Choroid plexus epithelial cell (primary cell): Measurements from ENCODE around the gene UXS1.

ENCODE experiments used
- DNase-seq: peaks from one replicate; pipeline ENCODE4 v3.0.0-alpha.2; 2010; ENCODE audit warnings: low read depth
- H3K4me3 ChIP-seq: 2 replicates; pipeline ENCODE4 v1.5.1; 2011; ENCODE audit warnings: low read depth, mild to moderate bottlenecking, control low read depth, low read length, moderate library complexity
- TF ChIP-seq, protein P1 (sequence below): conservative IDR thresholded peaks from 2 replicates; pipeline ENCODE4 v1.5.1; 2011; ENCODE audit warnings: low read depth, mild to moderate bottlenecking, control low read depth, inconsistent platforms, low read length, moderate library complexity

UXS1 gene

DNA sequence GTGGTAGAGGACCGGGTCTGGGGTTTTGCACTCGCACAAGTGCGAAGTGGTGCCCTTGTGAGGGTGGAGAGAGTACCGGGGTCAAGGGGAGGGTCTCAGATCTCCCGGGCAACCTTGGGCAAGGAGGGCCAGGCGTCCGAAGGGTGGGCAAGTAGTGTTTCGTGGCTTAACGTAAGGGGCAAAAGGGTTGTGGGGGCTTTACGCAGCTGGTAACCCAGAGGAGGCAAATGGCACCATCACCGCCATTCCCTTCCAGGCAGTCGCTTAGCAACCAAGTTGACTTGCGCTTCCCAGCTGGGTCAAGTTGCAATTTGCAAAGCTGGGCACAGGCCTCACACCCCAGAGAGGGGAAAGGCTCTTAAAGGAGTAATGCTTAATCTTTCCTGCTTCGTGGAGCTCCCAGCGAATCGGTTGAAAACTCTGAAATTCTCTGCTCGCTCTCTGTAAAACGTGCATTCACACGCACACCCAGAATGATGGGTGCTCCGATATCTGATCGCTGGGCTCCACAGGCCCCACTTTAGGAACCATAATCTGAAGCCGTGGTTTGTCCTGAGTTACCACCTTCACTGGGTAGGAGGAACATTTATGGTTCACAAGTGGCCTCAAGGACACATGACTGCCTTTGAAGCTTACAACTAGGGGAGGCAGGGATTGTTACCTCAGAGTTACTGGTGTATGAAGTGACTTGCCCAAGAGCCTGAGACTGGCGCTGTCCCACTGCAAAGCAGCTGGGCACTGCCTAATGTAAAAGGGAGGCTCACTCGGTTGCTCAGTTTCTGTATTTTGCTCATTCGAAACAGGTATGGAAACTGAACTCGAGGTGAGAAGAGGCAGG lies 127.9 kb downstream of the UXS1 start:
- no peak overlapping the region for H3K4me3 ChIP-seq
- DNase-seq = no peak
- TF ChIP-seq, protein P1, sequence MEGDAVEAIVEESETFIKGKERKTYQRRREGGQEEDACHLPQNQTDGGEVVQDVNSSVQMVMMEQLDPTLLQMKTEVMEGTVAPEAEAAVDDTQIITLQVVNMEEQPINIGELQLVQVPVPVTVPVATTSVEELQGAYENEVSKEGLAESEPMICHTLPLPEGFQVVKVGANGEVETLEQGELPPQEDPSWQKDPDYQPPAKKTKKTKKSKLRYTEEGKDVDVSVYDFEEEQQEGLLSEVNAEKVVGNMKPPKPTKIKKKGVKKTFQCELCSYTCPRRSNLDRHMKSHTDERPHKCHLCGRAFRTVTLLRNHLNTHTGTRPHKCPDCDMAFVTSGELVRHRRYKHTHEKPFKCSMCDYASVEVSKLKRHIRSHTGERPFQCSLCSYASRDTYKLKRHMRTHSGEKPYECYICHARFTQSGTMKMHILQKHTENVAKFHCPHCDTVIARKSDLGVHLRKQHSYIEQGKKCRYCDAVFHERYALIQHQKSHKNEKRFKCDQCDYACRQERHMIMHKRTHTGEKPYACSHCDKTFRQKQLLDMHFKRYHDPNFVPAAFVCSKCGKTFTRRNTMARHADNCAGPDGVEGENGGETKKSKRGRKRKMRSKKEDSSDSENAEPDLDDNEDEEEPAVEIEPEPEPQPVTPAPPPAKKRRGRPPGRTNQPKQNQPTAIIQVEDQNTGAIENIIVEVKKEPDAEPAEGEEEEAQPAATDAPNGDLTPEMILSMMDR = no peak

DNA sequence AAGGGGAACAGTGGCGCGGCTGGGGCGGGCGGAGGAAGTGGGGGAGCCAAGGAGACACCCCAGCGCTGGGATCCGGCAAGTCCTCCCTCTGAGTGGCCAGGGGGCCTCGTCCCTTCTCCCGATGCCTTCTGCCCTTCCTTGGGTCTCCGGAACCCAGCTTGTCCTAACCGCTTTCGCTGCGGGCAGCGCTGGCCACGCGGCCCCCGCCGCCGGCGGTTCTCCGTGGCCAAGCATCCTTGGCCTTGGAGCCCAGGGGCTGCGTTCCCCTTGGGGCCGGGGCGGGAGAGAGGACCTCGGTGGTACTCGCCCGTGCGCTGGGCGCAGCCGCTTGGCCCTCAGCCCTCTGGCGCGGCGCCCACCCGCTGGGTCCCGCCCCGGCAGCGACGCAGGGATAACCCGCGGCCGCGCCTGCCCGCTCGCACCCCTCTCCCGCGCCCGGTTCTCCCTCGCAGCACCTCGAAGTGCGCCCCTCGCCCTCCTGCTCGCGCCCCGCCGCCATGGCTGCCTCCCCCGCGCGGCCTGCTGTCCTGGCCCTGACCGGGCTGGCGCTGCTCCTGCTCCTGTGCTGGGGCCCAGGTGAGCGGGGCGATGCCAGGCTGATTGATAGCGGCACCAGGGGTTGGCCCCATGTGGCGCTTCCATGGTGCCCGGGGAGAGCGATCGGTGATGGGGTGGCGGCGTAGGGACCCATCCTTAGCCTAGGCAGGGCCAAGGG lies 128.7 kb downstream of the UXS1 start:
- H3K4me3 ChIP-seq = no peak overlapping the region
- no peak for DNase-seq

DNA sequence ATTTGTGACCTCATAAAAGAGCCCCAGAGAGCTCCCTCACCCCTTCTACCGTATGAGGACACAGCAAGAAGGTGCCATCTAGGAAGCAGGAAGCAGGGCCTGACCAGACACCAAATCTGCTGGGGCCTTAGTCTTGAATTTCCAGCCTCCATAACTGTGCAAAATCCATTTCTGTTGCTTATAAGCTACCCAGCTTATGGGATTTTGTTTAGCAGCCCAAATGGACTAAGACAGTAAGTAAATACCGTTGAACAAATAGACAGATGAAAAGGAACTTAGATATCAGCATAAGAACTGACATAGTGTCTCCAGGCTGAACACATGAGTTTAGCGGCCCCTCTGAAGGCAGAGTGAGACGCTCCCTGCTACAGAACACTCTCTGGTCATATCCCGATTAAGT lies 130.9 kb downstream of the UXS1 start:
- TF ChIP-seq, protein P1 = no peak
- DNase-seq = no peak
- no peak overlapping the region for H3K4me3 ChIP-seq

More for the DNA sequence above, 128.7 kb downstream of the UXS1 start:
- TF ChIP-seq, protein P1 = no peak

DNA sequence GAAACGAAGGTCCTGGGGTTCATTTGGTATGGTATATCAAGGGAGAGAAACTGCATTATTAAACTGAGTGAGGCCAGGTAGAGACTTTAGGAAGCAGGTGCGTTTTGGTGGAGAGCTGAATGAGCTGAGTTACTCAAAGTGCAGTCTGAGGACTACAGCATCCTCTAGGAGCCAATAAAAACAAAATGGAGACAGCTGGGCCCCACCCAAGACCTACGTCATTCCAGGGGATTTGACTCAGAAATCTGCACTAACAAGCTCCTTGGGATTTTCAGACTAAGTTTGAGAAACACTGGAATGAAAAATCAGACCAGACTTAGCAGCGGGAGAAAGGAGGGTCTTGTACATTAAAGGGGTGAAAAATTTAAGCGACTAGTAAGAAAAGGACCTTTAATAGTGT lies 131.5 kb downstream of the UXS1 start:
- TF ChIP-seq, protein P1 = no peak
- no peak overlapping the region for H3K4me3 ChIP-seq
- DNase-seq = no peak

DNA sequence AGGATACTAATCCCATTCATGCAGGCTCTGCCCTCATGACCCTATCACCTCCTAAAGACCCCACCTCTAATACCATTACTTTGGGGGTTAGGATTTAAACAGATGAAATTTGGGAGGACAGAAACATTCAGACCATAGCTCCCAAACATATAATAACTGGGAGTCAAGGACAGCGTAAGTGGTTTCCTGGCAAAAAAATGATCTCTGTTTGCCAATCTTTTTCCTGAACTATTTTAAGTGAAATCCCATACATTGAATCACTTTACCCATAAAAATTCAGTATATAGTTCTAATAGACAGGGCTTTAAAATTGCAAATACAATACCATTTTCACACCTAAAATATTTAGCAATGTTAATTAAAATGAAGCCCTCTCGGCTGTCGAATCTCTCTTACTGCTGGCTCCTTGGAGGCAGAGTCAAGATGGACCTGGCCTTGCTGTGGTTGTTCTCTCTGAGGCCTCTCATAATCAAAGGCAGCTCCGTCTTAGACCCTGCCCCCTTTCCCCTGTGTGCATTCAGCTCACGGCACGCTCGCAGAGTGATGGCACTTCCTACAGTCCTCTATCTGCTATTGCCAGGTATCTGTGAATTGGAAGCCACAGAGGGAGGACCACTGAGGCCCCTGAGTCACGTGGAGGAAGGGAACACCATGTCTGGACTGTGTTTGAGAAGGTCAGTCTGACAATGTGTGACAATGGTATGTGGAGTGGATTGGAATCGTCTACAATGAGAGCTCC lies 132.3 kb downstream of the UXS1 start:
- no peak for DNase-seq
- H3K4me3 ChIP-seq = no peak overlapping the region
- TF ChIP-seq, protein P1 = no peak

DNA sequence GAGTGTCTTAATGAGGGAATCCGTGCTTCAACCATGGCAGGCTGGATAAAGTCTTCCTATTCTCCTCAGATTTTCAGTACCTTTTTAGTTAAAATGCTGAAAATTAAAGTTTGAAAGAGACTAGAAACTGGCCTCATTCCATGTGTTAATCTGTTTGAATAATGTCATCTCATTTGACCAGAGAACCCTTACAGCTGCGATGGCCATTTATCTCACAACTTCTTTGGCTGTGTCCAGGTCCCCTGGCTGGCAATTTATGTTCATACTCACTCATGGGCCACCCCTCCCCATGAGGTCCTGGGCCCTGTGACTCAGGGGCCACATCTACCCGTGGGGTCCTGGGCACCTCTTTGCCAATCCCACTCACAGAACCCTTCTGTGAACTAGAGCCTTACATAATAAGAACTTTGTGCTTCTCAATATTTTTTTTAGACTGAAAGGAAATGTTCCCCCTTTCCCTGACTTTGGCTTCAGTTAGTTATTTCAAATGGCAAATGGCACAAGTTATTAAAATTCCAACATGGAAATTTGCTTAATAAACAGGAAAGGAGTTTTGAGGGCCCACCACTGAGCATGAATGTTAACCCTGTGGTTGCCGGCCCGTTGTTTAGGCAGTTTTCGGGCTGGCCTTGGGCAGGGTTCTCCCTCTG lies 134.6 kb downstream of the UXS1 start:
- no peak overlapping the region for H3K4me3 ChIP-seq
- TF ChIP-seq, protein P1 = no peak
- no peak for DNase-seq
